Fibroblast of pulmonary artery (primary cell): ENCODE results near the gene URI1.

Experiments used
- DNase-seq: peaks from one replicate; pipeline ENCODE4 v3.0.0-alpha.2; 2010; ENCODE audit warnings: low read depth
- H3K4me3 ChIP-seq: replicated peaks from 2 replicates; pipeline ENCODE4 v1.5.1; 2011; ENCODE audit warnings: low read depth, mild to moderate bottlenecking, control low read depth, low read length, moderate library complexity
- TF ChIP-seq, protein P1 (sequence below): IDR thresholded peaks from 2 replicates; pipeline ENCODE4 v1.5.1; 2011; ENCODE audit warnings: mild to moderate bottlenecking, control low read depth, low read length, inconsistent platforms; ENCODE audit errors: missing control alignments

Gene URI1, protein sequence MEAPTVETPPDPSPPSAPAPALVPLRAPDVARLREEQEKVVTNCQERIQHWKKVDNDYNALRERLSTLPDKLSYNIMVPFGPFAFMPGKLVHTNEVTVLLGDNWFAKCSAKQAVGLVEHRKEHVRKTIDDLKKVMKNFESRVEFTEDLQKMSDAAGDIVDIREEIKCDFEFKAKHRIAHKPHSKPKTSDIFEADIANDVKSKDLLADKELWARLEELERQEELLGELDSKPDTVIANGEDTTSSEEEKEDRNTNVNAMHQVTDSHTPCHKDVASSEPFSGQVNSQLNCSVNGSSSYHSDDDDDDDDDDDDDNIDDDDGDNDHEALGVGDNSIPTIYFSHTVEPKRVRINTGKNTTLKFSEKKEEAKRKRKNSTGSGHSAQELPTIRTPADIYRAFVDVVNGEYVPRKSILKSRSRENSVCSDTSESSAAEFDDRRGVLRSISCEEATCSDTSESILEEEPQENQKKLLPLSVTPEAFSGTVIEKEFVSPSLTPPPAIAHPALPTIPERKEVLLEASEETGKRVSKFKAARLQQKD

DNA sequence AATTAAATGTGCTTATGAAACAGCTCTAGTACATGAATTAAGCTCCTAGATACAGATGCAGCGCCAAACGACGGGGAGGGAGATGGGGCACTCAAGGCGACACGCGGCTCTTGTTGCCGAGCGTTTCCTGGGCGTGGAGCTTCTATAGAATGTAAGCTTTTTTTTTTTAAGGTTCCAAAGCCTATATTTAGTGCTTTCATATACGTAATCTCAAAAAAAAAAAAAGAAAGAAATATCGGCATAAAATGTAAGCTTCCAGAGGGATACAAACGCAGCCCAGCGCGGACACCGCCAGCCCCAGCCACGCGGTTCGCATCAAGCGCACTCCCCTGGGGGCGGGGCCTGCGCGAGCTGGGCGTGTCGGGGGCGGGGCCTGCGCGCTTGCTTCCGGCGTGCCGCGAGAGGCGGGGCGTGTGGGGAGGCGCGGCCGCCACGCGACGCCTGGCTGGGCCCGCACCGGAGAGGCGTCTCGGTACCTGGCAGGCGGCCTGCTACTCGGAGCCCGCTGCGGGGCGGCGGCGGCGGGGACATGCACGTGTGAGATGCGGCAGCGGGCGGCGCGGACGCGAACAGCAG is at the start of gene URI1:
TSS of gene URI1 (plus strand) at position 412 of the 576 bp plus-strand sequence. CDS start 309 bp downstream, outside the sequence.
- TF ChIP-seq, protein P1, sequence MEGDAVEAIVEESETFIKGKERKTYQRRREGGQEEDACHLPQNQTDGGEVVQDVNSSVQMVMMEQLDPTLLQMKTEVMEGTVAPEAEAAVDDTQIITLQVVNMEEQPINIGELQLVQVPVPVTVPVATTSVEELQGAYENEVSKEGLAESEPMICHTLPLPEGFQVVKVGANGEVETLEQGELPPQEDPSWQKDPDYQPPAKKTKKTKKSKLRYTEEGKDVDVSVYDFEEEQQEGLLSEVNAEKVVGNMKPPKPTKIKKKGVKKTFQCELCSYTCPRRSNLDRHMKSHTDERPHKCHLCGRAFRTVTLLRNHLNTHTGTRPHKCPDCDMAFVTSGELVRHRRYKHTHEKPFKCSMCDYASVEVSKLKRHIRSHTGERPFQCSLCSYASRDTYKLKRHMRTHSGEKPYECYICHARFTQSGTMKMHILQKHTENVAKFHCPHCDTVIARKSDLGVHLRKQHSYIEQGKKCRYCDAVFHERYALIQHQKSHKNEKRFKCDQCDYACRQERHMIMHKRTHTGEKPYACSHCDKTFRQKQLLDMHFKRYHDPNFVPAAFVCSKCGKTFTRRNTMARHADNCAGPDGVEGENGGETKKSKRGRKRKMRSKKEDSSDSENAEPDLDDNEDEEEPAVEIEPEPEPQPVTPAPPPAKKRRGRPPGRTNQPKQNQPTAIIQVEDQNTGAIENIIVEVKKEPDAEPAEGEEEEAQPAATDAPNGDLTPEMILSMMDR: no peak
- peak; percentile 84 for DNase-seq
- H3K4me3 ChIP-seq: peak within 1 kb of the TSS; percentile 93

DNA sequence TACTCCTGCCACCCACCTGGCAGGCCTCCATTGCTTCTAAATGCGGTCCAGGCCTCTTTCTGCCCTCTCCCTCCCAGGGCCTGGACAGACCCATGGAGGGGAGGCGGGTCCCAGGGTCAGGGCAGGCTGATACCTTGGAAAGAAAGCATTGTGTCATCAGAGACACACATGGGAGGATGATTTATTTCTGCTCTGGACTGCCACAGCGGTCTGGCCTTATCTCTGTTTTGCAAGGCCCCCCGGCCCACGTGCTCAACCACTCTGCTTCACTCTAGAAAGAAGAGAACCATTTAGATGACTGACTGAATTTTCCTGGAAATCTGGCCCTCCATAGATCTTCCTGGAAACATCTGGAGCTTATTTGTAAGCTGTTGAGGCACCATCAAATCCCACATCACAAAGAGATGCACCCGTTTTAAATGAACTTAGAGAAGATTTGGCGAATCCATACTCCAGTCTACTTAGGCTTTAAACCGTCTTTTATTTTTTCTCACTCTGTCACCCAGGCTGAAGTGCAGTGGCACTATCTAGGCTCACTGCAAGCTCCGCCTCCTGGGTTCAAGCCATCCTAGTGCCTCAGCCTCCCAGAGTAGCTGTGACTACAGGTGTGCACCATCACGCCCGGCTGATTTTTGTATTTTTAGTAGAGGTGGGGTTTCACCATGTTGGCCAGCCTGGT is 48.3 kb upstream of the URI1 start:
- H3K4me3 ChIP-seq: no peak overlapping the region
- TF ChIP-seq, protein P1: no peak
- no peak for DNase-seq

DNA sequence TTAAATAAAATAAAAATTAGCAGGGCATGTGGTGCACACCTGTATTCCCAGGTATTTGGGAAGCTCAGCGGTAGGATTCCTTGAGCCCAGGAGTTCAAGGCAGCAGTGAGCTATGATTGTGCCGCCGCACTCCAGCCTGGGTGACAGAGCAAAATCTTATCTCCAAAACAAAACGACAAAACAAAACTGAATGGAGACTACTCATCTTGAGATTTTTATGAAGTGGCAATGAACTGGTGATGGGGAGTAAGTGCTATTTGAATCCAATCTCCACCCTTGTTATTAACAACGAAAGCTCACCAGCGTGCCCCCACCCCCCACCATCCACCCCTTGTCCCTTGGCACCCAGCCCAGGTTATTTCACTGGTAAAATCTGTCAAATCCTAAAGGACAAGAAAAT is 45.2 kb upstream of the URI1 start:
- TF ChIP-seq, protein P1: no peak
- DNase-seq: no peak
- H3K4me3 ChIP-seq: no peak overlapping the region

DNA sequence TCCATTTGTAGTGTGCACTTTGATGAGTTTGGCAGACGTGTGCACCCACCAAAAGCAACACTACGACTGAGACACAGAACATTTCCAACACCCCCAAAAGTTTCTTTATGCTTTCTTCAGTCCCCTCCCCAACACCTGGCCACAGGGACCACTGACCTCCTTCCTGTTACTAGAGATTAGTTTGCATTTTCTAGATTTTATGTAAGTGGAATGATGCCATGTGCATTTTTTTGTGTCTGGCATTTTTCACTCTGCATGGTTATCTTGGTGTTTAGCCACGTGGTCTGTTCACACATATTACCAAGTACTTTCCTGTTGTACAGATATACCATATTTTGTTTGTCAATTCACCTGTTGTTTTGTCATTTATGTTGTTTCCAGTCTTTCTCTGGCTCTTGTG is 44.6 kb upstream of the URI1 start:
- TF ChIP-seq, protein P1: no peak
- H3K4me3 ChIP-seq: no peak overlapping the region
- DNase-seq: no peak

DNA sequence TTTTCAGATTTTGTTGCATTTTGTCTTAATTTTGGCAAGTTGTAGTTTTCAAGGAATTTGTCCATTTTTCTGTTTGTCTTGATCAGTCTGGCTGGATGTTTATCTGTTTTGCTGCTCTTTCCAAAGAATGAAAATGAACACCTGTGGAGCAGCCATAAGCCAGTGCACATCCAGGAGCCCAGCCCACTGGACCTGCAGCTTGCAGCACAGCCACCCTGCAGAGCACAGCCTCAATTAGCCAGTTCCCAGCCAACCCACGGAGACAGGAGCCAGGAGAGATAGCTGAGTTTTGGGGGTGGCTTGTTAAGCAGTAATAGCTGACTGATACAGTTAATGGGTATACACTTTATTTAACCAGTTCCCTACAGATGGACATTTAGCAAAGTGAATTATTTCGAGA is 38.0 kb upstream of the URI1 start:
- DNase-seq: no peak
- TF ChIP-seq, protein P1: no peak
- no peak overlapping the region for H3K4me3 ChIP-seq

DNA sequence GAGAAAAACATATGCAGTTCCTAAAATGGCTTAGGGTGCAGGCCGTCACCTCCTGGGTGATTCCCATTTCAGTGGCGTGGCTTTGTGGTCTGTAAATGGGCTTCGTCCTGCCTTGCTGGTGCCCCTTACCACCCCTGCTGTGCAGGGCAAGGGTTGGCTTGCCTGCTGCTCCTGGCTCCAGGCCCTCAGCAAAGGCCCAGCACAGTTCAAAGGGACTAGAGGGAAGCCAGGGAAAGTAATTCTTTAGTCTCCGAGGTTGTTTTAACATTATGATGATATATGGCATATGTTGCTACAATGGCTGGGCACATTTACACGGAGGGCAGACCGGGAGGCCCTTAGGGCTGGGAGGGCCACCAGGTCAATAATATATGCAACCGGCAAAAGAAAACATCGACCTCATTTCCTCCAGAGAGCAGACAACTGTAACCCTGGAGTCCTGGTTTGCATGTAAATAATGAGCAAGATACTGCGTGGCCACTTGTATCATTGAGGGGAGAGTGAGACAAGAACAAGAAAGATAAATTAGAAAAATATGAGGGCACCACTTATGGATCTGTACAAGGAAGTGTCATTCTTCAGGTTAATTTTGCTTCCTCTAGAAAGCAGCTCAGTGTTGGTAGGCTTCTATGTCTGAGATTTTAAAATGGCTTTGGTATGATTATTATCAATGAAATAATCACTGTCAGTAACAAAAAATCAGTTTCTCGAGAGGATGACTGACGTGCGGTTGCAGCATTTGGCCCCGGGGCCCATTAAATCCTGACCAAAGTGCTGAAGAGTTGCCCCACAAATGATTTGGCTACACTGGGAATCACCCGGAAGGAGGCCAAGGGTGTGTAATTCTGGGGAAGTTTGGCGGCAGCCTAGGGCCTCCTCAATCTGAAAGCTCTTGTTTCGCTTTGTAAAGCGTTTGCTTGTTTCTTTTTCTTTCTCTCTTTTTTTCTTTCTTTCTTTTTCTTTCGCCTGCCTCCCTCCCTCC is 32.8 kb upstream of the URI1 start:
- TF ChIP-seq, protein P1: no peak
- DNase-seq: no peak
- H3K4me3 ChIP-seq: no peak overlapping the region
